NCI-H748 treated with DMSO at 0.1 percent for 48 hours (cell line): Measurements from ENCODE around the gene ECM1.

Experiments
- DNase-seq: peaks from one replicate; lab custom pipeline; 2025; lab: John Stamatoyannopoulos, UW

The ECM1 gene

GRCh38 chr1:150512846-150513245, 4.9 kb downstream of the ECM1 start:
- no peak for DNase-seq

- DNase-seq, result no peak
Measured at GRCh38 chr1:150513351-150513791, 5.5 kb downstream of the ECM1 start.

- no peak for DNase-seq
Measured at GRCh38 chr1:150514260-150514659, 6.4 kb downstream of the ECM1 start.

GRCh38 chr1:150514913-150515327, 7.0 kb downstream of the ECM1 start:
- no peak for DNase-seq

GRCh38 chr1:150515328-150516049, 7.6 kb downstream of the ECM1 start, which contains the start of gene FALEC:
Gene FALEC, plus strand, starts transcription at chr1:150515752.
- peak; percentile 85 for DNase-seq

GRCh38 chr1:150516050-150516591, 8.2 kb downstream of the ECM1 start:
- DNase-seq, result peak; percentile 54

- DNase-seq, result peak; percentile 54
Measured at GRCh38 chr1:150516616-150517015, 8.7 kb downstream of the ECM1 start.

- no peak for DNase-seq
Measured at GRCh38 chr1:150521196-150521968, 13.5 kb downstream of the ECM1 start.

- DNase-seq, result no peak
Measured at GRCh38 chr1:150525348-150525747, 17.4 kb downstream of the ECM1 start.

GRCh38 chr1:150528196-150528595, 20.3 kb downstream of the ECM1 start:
- DNase-seq, result no peak

GRCh38 chr1:150529017-150529416, 21.1 kb downstream of the ECM1 start:
- DNase-seq, result no peak

GRCh38 chr1:150530491-150531159, 22.7 kb downstream of the ECM1 start:
- no peak for DNase-seq

- no peak for DNase-seq
Measured at GRCh38 chr1:150532860-150533259, 25.0 kb downstream of the ECM1 start.

- no peak for DNase-seq
Measured at GRCh38 chr1:150534002-150534401, 26.1 kb downstream of the ECM1 start.

GRCh38 chr1:150535511-150536287, 27.8 kb downstream of the ECM1 start:
- DNase-seq, result no peak

- no peak for DNase-seq
Measured at GRCh38 chr1:150536836-150537731, 29.2 kb downstream of the ECM1 start.

- DNase-seq, result no peak
Measured at GRCh38 chr1:150537732-150538684, 30.1 kb downstream of the ECM1 start.

GRCh38 chr1:150543500-150544143, 35.7 kb downstream of the ECM1 start:
- peak; percentile 80 for DNase-seq

- DNase-seq, result peak; percentile 76
Measured at GRCh38 chr1:150544204-150544603, 36.3 kb downstream of the ECM1 start.
